K562 (cell line): ENCODE data around the gene MED12. TPM values are rescaled to one million over a fixed set of nuclear protein-coding genes. Genes with fewer than 3 reads are reported as not detected.
A peak's percentile ranks its signal among the peaks of the same experiment; 100 is the strongest.

Source experiments
- ATAC-seq: fragments of 200-7000 bp; cut with Tn5 transposase; 3 replicates; pipeline ENCODE4 v1.9.1; 2020; ENCODE audit warnings: moderate library complexity
- BruUV-seq: library from RNA; stranded (reverse); fragments of 400-500 nt; replicated peaks from 2 replicates; lab custom pipeline; 2021; lab: Mats Ljungman, UMichigan
- CTCF ChIA-PET: fragments of 300-600 bp; formaldehyde crosslinking; extraction: SDS; loops from one replicate; lab custom pipeline; 2021; ENCODE audit warnings: low intra/inter-chr PET ratio; lab: Yijun Ruan, JAX
- POLR2A ChIA-PET: fragments of 300-600, 350-650 bp; sonication (Branson Sonifier 250); formaldehyde crosslinking; extraction: SDS; loops from one replicate; lab custom pipeline; 2021; ENCODE audit warnings: antibody characterized with exemption, inconsistent platforms; lab: Yijun Ruan, JAX
- DNase-seq, 4 experiments: peaks; one replicate each; pipeline versions ENCODE4 v3.0.0 to v3.0.0-alpha.2; 2011 to 2018; ENCODE audit warnings: low spot score in 3 of 4, mixed read lengths in 3 of 4; ENCODE audit errors: extremely low read depth in 1 of 4
- FAIRE-seq: peaks from 2 replicates; lab custom pipeline; 2011; peaks lifted over from hg19 to GRCh38; lab: Jason Lieb, UNC
- H2AFZ ChIP-seq: 2 replicates; pipeline ENCODE4 v1.6.0; 2011; ENCODE audit warnings: low read depth, low read length, control low read depth, inconsistent platforms
- H3K27ac ChIP-seq: fragments of 200-600 bp; 3 replicates; pipeline ENCODE4 v1.8.0; 2011; ENCODE audit warnings: low read depth, mild to moderate bottlenecking, control low read depth, inconsistent platforms, low read length, moderate library complexity, mixed read lengths; ENCODE audit errors: extremely low read depth
- H3K27me3 ChIP-seq, 2 experiments: fragments of 300-600 bp in 1 of 2; 2 replicates in 1 of 2; 3 replicates in 1 of 2; pipeline versions ENCODE4 v1.6.0 to v1.8.0; 2011; ENCODE audit warnings: inconsistent platforms in 2 of 2, low read length in 2 of 2, mild to moderate bottlenecking in 1 of 2, mixed read lengths in 1 of 2, moderate library complexity in 1 of 2; ENCODE audit not compliant: control insufficient read depth in 2 of 2, insufficient read depth in 2 of 2
- H3K36me3 ChIP-seq: fragments of 300-600 bp; 3 replicates; pipeline ENCODE4 v1.8.0; 2011; ENCODE audit warnings: mild to moderate bottlenecking, low read length, inconsistent platforms; ENCODE audit not compliant: control insufficient read depth, insufficient read depth
- H3K4me1 ChIP-seq, 2 experiments: fragments of 200-600 bp in 1 of 2; replicated peaks in 1 of 2; 2 replicates in 1 of 2; 3 replicates in 1 of 2; pipeline versions ENCODE4 v1.5.1 to v1.8.0; 2011; ENCODE audit warnings: inconsistent platforms in 2 of 2, low read length in 2 of 2, mild to moderate bottlenecking in 1 of 2, mixed read lengths in 1 of 2, moderate library complexity in 1 of 2; ENCODE audit not compliant: control insufficient read depth in 2 of 2, insufficient read depth in 2 of 2
- H3K4me2 ChIP-seq: 2 replicates; pipeline ENCODE4 v1.6.1; 2011; ENCODE audit warnings: low read length, control low read depth, inconsistent platforms, mixed read lengths; ENCODE audit not compliant: insufficient read depth
- H3K4me3 ChIP-seq: fragments of 200-600 bp; sonication (generic), shearing (Covaris generic); 2 replicates; pipeline ENCODE4 v1.5.1; 2016; ENCODE audit warnings: control low read depth, inconsistent platforms
- H3K79me2 ChIP-seq: fragments of 200-600 bp; 3 replicates; pipeline ENCODE4 v1.8.0; 2011; ENCODE audit warnings: low read length, inconsistent platforms; ENCODE audit not compliant: control insufficient read depth, insufficient read depth
- H3K9ac ChIP-seq, 2 experiments: 2 replicates each; pipeline versions ENCODE4 v1.6.0 to v1.6.1; 2011; ENCODE audit warnings: low read depth in 2 of 2, low read length in 2 of 2, control low read depth in 1 of 2, inconsistent platforms in 1 of 2, mild to moderate bottlenecking in 1 of 2, mixed read lengths in 1 of 2; ENCODE audit not compliant: insufficient read depth in 1 of 2
- H3K9me1 ChIP-seq: one replicate; pipeline ENCODE4 v1.6.0; 2011; ENCODE audit warnings: inconsistent platforms, mild to moderate bottlenecking, low read length, moderate library complexity; ENCODE audit not compliant: control insufficient read depth, insufficient read depth
- H3K9me3 ChIP-seq: replicated peaks from 2 replicates; pipeline ENCODE4 v1.5.1; 2011; ENCODE audit warnings: low read depth, low read length, inconsistent platforms; ENCODE audit not compliant: control insufficient read depth, insufficient read depth
- H4K20me1 ChIP-seq: replicated peaks from 2 replicates; pipeline ENCODE4 v1.6.1; 2011; ENCODE audit warnings: low read length, inconsistent platforms, mixed read lengths; ENCODE audit not compliant: control insufficient read depth, insufficient read depth
- ARID1B ChIP-seq: fragments of 450-650 bp; IDR thresholded peaks from 2 replicates; pipeline ENCODE4 v1.6.1; 2016; ENCODE audit warnings: antibody characterized with exemption, mild to moderate bottlenecking, inconsistent platforms
- CBFA2T2 ChIP-seq: fragments of 450-650 bp; conservative IDR thresholded peaks from 2 replicates; pipeline ENCODE4 v1.6.1; 2017; ENCODE audit warnings: mild to moderate bottlenecking
- CBFA2T3 ChIP-seq: fragments of 450-650 bp; IDR thresholded peaks from 2 replicates; pipeline ENCODE4 v1.6.1; 2017
- DACH1 ChIP-seq: fragments of 450-650 bp; IDR thresholded peaks from 2 replicates; pipeline ENCODE4 v1.6.1; 2018; ENCODE audit not compliant: partially characterized antibody
- DPF2 ChIP-seq: fragments of 450-650 bp; IDR thresholded peaks from 2 replicates; pipeline ENCODE4 v1.6.1; 2016
- GABPA ChIP-seq: fragments of 200-800 bp; sonication (Bioruptor generic); conservative IDR thresholded peaks from 2 replicates; pipeline ENCODE4 v1.6.1; 2016; ENCODE audit warnings: low read depth, missing genetic modification characterization, missing compliant biosample characterization
- HDAC1 ChIP-seq, 2 experiments: fragments of 450-650 bp; IDR thresholded peaks; 2 replicates each; pipeline ENCODE4 v1.6.1; 2016 to 2017; ENCODE audit warnings: inconsistent platforms in 1 of 2, mild to moderate bottlenecking in 1 of 2, moderate library complexity in 1 of 2
- NCOR1 ChIP-seq: fragments of 450-650 bp; IDR thresholded peaks from 2 replicates; pipeline ENCODE4 v1.6.1; 2016; ENCODE audit warnings: mild to moderate bottlenecking, moderate library complexity
- NR2C1 ChIP-seq, 2 experiments: fragments of 450-650 bp; IDR thresholded peaks; 2 replicates each; pipeline ENCODE4 v1.6.1; 2017; ENCODE audit warnings: mild to moderate bottlenecking in 2 of 2, antibody characterized with exemption in 1 of 2, inconsistent platforms in 1 of 2, missing compliant biosample characterization in 1 of 2, missing genetic modification characterization in 1 of 2
- PHB ChIP-seq: fragments of 250-450 bp; sonication (Bioruptor Pico); IDR thresholded peaks from 2 replicates; pipeline ENCODE4 v1.5.0; 2021
- PURB ChIP-seq: sonication (generic); formaldehyde crosslinking; IDR thresholded peaks from 2 replicates; pipeline ENCODE4 v1.9.0; 2021; ENCODE audit warnings: low read depth, mild to moderate bottlenecking, missing genetic modification reagents
- RAD21 ChIP-seq, 2 experiments: fragments of 250-450 bp in 1 of 2; fragments of 450-650 bp in 1 of 2; sonication (Bioruptor Pico) in 1 of 2; formaldehyde crosslinking in 1 of 2; IDR thresholded peaks in 1 of 2; conservative IDR thresholded peaks in 1 of 2; 2 replicates each; pipeline versions ENCODE4 v1.4.0 to v1.8.0; 2020 to 2022; ENCODE audit warnings: mild to moderate bottlenecking in 2 of 2, moderate library complexity in 1 of 2
- TAL1 ChIP-seq: fragments of 450-650 bp; IDR thresholded peaks from 2 replicates; pipeline ENCODE4 v1.6.1; 2016; ENCODE audit warnings: mild to moderate bottlenecking
- TCF3 ChIP-seq: sonication (generic); formaldehyde crosslinking; IDR thresholded peaks from 2 replicates; pipeline ENCODE4 v1.4.0; 2020; ENCODE audit warnings: mild to moderate bottlenecking, missing genetic modification reagents
- ZBTB7A ChIP-seq: IDR thresholded peaks from 2 replicates; pipeline ENCODE4 v1.6.1; 2011; ENCODE audit warnings: low read depth, mild to moderate bottlenecking, low read length, moderate library complexity, borderline replicate concordance; ENCODE audit not compliant: control insufficient read depth
- ZNF384 ChIP-seq: IDR thresholded peaks from 2 replicates; pipeline ENCODE4 v1.6.1; 2012; ENCODE audit warnings: low read depth, low read length, improper control_type of control experiment
- ZNF511 ChIP-seq: sonication (generic); formaldehyde crosslinking; IDR thresholded peaks from 2 replicates; pipeline ENCODE4 v1.8.0; 2022; ENCODE audit warnings: mild to moderate bottlenecking, missing genetic modification reagents
- WGBS: fragments of 100-300 bp; shearing (Covaris generic); methylation state at CpG from one replicate; pipeline ENCODE4 v1.1.6; 2016; ENCODE audit warnings: low coverage, mixed read lengths; ENCODE audit not compliant: insufficient coverage; ENCODE audit errors: missing lambda C conversion rate; 5-methylcytosine and 5-hydroxymethylcytosine counted together
- in situ Hi-C: fragments of 300-500 bp; cut with MboI; formaldehyde crosslinking; loops from 4 replicates; pipeline ENCODE4 v1.15.0; 2018; ENCODE audit warnings: inconsistent platforms, mixed read lengths
- intact Hi-C: fragments of 100-400 bp; cut with micrococcal nuclease; formaldehyde crosslinking; loops from 2 replicates; pipeline ENCODE4 v1.14.2; 2022
- polyA plus RNA-seq, 8 experiments: library from polyadenylated mRNA; depleted of rRNA in 4 of 8; stranded (reverse) in 5 of 8; unstranded in 3 of 8; fragments of >200 nt; fragmentation: Nextera tagmentation in 2 of 8; fragmentation: Illumina TruSeq in 1 of 8; extraction: Ambion mirVana in 2 of 8; extraction: Trizol in 1 of 8; gene quantifications; 2 replicates each; pipeline versions ENCODE4 v1.2.1 to v1.2.3, GENCODE V29; 2011 to 2014; ENCODE audit warnings: inconsistent platforms in 1 of 8, missing spikeins in 1 of 8
- total RNA-seq, 7 experiments: library from RNA; depleted of rRNA in 6 of 7; stranded (reverse); fragments of >200 nt in 6 of 7; fragmentation: Illumina TruSeq in 2 of 7; extraction: Trizol in 2 of 7; gene quantifications; 2 replicates each; pipeline versions ENCODE4 v1.2.1 to v1.2.3, GENCODE V29; 2011 to 2021; ENCODE audit warnings: low replicate concordance in 1 of 7

MED12 gene
- total and polyA plus RNA-seq, 9 of the 15 experiments (the other 6 are each of a cell fraction or from before 2014, with no cell fraction given) = 1.6 to 49.7 (median 8.6) TPM

GRCh38 chrX:71100581-71101505 lies 17.6 kb upstream of the MED12 start (continued):
- TF ChIP-seq RAD21 (CRISPR knock-in tag; conservative IDR thresholded peaks at IDR 0.05 in 1 of 2, IDR thresholded peaks at IDR 0.05 in 1 of 2) = peak in 1 of 2 experiments; percentile 48; a peak in 2 of 4 replicates
- TF ChIP-seq, all 486 proteins: peak for 5

- peaks cover 24% of the 10 kb centered on the region for H3K79me2 ChIP-seq
- no peaks in the 10 kb centered on the region for H3K9me3 ChIP-seq
- H4K20me1 ChIP-seq = no peaks in the 10 kb centered on the region
- DNase-seq (peak in 2 of 4 experiments; percentile 49 to 77), FAIRE-seq (peak; percentile 82), ATAC-seq (peak; percentile 25)
- WGBS = 0% methylated on average over 1 of the region's 3 CpGs
- 0 out of 2 replicates have a peak, but pooled peaks have one; percentile 9 for TF ChIP-seq ZNF384
- no peak for TF ChIP-seq PURB (CRISPR knock-in tag)
- no peak for TF ChIP-seq PHB
- peak in 1 of 2 experiments; percentile 33; a peak in 1 of 4 replicates for TF ChIP-seq HDAC1 (IDR thresholded peaks at IDR 0.05)
- TF ChIP-seq ZNF511 (CRISPR knock-in tag) = no peak
- peak; percentile 28; the same call in 1 of the 2 replicates for TF ChIP-seq TAL1
- TF ChIP-seq DACH1 = no peak
- peak; percentile 71 for TF ChIP-seq CBFA2T3
- peak; percentile 61 for TF ChIP-seq DPF2
- TF ChIP-seq NCOR1 = peak; percentile 17; the same call in 1 of the 2 replicates
- no peak for TF ChIP-seq GABPA (tag)
- peak; percentile 39 for TF ChIP-seq CBFA2T2
- peak; percentile 51 for TF ChIP-seq TCF3 (CRISPR knock-in tag)
- TF ChIP-seq ARID1B = peak; percentile 60
- no peak for TF ChIP-seq NR2C1 (IDR thresholded peaks at IDR 0.05)
- TF ChIP-seq NR2C1 (tag; IDR thresholded peaks at IDR 0.05) = no peak
- peak; percentile 70; the same call in 1 of the 2 replicates for TF ChIP-seq ZBTB7A
- peak overlapping the region; percentile 91 for H3K27ac ChIP-seq
- no peak overlapping the region for H2AFZ ChIP-seq
- no TSS peak for BruUV-seq
- intact Hi-C loops (loop anchor here (2.0 kb wide), 1 partner anchor 69 kb away; no protein-coding TSS in a partner anchor), in situ Hi-C loops (no loop called here)
- POLR2A ChIA-PET = interaction anchor here (0.6 to 2.3 kb wide), 3 partner anchors 9 to 16 kb away, joined by 3 to 9 read pairs (median 3); partner anchors contain the start of genes IL2RG and MED12
- H3K4me1 ChIP-seq = peaks cover 46 to 60% of the 10 kb centered on the region in 2 experiments
- peak overlapping the region; percentile 39 for H3K4me2 ChIP-seq
- H3K4me3 ChIP-seq = no peak overlapping the region
- H3K9ac ChIP-seq = peak overlapping the region; percentile 69 to 82; a peak in 2 of 4 replicates
- CTCF ChIA-PET = no interaction called here
- H3K36me3 ChIP-seq = peaks cover 3% of the 10 kb centered on the region; the same call in 1 of the 3 replicates
- no peaks in the 10 kb centered on the region for H3K9me1 ChIP-seq
- H3K27me3 ChIP-seq = no peaks in the 10 kb centered on the region
These were observed 16.1 kb upstream of the MED12 start for GRCh38 chrX:71102292-71102691.
